Smooth muscle cell (in vitro differentiated cells): ENCODE results near the gene SETD1B. TPM values are rescaled to one million over a fixed set of nuclear protein-coding genes. Genes with fewer than 3 reads are reported as not detected.

Experiments
- DNase-seq: peaks from one replicate; lab custom pipeline; 2025; ENCODE audit not compliant: unreplicated experiment; lab: John Stamatoyannopoulos, UW
- H2AFZ ChIP-seq: fragments of 200-600 bp; sonication (generic); 2 replicates; pipeline ENCODE4 v1.6.0; 2016; ENCODE audit warnings: antibody characterized with exemption, low read depth, mild to moderate bottlenecking
- H3F3A ChIP-seq: fragments of 200-600 bp; sonication (generic); 2 replicates; pipeline ENCODE4 v1.6.0; 2017; ENCODE audit warnings: antibody characterized with exemption, low read depth
- H3K27ac ChIP-seq: fragments of 200-600 bp; sonication (generic); 2 replicates; pipeline ENCODE4 v1.5.1; 2016; ENCODE audit warnings: low read depth, mild to moderate bottlenecking
- H3K27me3 ChIP-seq: fragments of 200-600 bp; sonication (generic); 2 replicates; pipeline ENCODE4 v1.6.1; 2016; ENCODE audit warnings: low read depth, mild to moderate bottlenecking
- H3K36me3 ChIP-seq: fragments of 200-600 bp; sonication (generic); 2 replicates; pipeline ENCODE4 v1.5.1; 2016; ENCODE audit warnings: low read depth
- H3K4me1 ChIP-seq: fragments of 200-600 bp; sonication (generic); 2 replicates; pipeline ENCODE4 v1.5.1; 2016; ENCODE audit warnings: low read depth
- H3K4me2 ChIP-seq: fragments of 200-600 bp; sonication (generic); 2 replicates; pipeline ENCODE4 v1.6.0; 2016; ENCODE audit warnings: mild to moderate bottlenecking
- H3K4me3 ChIP-seq: fragments of 200-600 bp; sonication (generic); 2 replicates; pipeline ENCODE4 v1.5.1; 2016; ENCODE audit warnings: mild to moderate bottlenecking
- H3K79me2 ChIP-seq: fragments of 200-600 bp; sonication (generic); 2 replicates; pipeline ENCODE4 v1.6.0; 2016; ENCODE audit warnings: low read depth, mild to moderate bottlenecking
- H3K9ac ChIP-seq: fragments of 200-600 bp; sonication (generic); 2 replicates; pipeline ENCODE4 v1.6.0; 2016; ENCODE audit warnings: low read depth
- H3K9me3 ChIP-seq: fragments of 200-600 bp; sonication (generic); replicated peaks from 2 replicates; pipeline ENCODE4 v1.5.1; 2016; ENCODE audit warnings: low read depth
- H4K20me1 ChIP-seq: fragments of 200-600 bp; sonication (generic); 2 replicates; pipeline ENCODE4 v1.6.0; 2016; ENCODE audit warnings: low read depth
- WGBS: methylation state at CpG from one replicate; pipeline ENCODE4 v1.1.7; 2016; ENCODE audit warnings: low lambda C conversion rate; 5-methylcytosine and 5-hydroxymethylcytosine counted together
- polyA plus RNA-seq: library from polyadenylated mRNA; unstranded; fragments of >200 nt; fragmentation: Nextera tagmentation; extraction: Ambion mirVana; gene quantifications from 2 replicates; pipeline ENCODE4 v1.2.1, GENCODE V29; 2016
- total RNA-seq: library from RNA; depleted of rRNA; stranded (reverse); fragments of >200 nt; gene quantifications from 2 replicates; pipeline ENCODE4 v1.2.3, GENCODE V29; 2014
- TF ChIP-seq, protein P1 (sequence below): fragments of 200-600 bp; sonication (generic); IDR thresholded peaks from 2 replicates; pipeline ENCODE4 v1.5.1; 2017; ENCODE audit warnings: borderline replicate concordance, mild to moderate bottlenecking, antibody characterized with exemption; ENCODE audit not compliant: insufficient read depth, poor library complexity, severe bottlenecking

Gene SETD1B
- total and polyA plus RNA-seq, 2 experiments from 2014 or later: 1.9 to 4.2 TPM

DNA sequence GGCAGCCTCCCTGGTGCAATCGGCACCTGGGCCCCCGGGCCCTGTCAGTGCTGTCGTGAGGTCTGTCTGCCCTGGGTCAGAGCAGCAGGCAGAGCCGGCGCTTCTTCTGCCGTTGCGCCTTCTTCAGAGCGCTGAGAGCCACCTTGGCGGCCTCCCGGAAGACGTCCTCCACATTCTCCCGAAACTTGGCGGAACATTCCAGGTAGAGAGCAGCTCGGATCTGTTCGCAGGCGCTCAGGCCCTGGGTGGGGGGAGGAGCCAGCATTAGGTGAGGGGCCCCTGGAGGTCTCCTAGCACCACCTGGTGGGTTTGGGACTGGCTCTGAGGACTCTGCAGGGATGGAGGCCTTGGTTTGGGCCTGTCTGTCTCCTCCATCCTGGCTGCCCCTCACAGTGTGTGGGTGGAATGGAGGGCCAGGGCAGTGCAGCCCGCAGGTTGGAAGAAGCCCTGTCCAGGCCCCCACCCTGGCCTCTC lies 24.4 kb upstream of the SETD1B start:
- Histone ChIP-seq H3K9ac (no peak overlapping the region), H3K9me3 (no peaks in the 10 kb centered on the region), H3K4me1 (peaks cover 7% of the 10 kb centered on the region), H3F3A (peaks cover 5% of the 10 kb centered on the region), H3K27me3 (no peaks in the 10 kb centered on the region), H3K36me3 (no peaks in the 10 kb centered on the region), H3K79me2 (peaks cover 4% of the 10 kb centered on the region), H3K4me2 (no peak overlapping the region), H3K4me3 (no peak overlapping the region), H2AFZ (no peak overlapping the region), H3K27ac (no peak overlapping the region), H4K20me1 (peaks cover 34% of the 10 kb centered on the region)
- no peak for DNase-seq
- WGBS: 95% methylated on average over 17 of the region's 17 CpGs
- TF ChIP-seq, protein P1, sequence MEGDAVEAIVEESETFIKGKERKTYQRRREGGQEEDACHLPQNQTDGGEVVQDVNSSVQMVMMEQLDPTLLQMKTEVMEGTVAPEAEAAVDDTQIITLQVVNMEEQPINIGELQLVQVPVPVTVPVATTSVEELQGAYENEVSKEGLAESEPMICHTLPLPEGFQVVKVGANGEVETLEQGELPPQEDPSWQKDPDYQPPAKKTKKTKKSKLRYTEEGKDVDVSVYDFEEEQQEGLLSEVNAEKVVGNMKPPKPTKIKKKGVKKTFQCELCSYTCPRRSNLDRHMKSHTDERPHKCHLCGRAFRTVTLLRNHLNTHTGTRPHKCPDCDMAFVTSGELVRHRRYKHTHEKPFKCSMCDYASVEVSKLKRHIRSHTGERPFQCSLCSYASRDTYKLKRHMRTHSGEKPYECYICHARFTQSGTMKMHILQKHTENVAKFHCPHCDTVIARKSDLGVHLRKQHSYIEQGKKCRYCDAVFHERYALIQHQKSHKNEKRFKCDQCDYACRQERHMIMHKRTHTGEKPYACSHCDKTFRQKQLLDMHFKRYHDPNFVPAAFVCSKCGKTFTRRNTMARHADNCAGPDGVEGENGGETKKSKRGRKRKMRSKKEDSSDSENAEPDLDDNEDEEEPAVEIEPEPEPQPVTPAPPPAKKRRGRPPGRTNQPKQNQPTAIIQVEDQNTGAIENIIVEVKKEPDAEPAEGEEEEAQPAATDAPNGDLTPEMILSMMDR: no peak

DNA sequence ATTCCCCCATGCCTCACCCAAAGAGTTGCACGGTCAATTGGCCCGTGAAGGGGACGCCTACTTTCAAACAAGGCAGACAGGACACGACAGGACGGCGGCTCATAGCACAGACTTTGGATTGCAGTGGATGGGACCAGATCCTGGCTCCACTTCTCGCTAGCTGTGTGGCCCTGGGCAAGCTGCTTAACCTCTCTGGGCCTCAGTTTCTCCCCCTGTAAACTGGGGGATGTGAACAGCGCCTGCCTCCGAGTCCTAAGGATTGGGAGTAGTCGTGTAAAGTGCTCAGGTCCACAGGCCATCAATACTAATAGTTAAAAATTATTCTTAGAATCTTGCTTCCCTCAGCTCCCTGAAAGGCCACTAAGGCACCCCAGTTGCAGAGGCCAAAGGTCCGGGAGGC lies 23.4 kb upstream of the SETD1B start:
- Histone ChIP-seq H3K4me1 (peaks cover 7% of the 10 kb centered on the region), H3K27ac (no peak overlapping the region), H3K9ac (no peak overlapping the region), H3K27me3 (no peaks in the 10 kb centered on the region), H3F3A (peaks cover 5% of the 10 kb centered on the region), H3K9me3 (no peaks in the 10 kb centered on the region), H4K20me1 (peaks cover 40% of the 10 kb centered on the region), H3K4me3 (no peak overlapping the region), H2AFZ (no peak overlapping the region), H3K4me2 (no peak overlapping the region), H3K79me2 (peaks cover 4% of the 10 kb centered on the region), H3K36me3 (no peaks in the 10 kb centered on the region)
- DNase-seq: no peak
- 93% methylated on average over 11 of the region's 11 CpGs for WGBS
- TF ChIP-seq, protein P1: no peak

DNA sequence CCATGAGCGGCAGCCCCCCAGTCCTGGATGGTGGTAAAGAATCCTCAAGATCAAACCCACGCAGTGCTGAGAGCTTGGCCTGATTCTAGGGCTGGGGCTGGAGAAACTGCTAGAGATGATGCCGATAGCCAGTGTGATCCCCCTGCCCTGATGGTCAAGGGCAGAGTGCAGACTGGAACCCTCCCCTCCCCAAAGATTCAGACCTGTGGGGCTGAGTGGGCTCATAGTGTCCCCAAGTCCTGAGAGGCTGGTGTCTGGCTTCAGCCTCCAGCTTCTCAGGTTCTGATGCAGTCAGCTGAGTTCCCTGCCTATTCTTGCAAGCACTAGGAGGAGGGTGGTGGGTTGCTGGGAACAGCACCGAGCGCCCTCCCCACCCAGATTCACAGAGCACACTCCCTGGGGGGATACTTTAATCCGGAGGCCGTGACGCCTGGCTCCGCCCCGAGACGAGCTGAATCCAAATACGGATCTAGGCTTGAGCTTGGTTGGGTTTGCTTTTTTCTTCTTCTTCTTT lies 22.3 kb upstream of the SETD1B start:
- 75% methylated on average over 12 of the region's 12 CpGs for WGBS
- Histone ChIP-seq H4K20me1 (peaks cover 46% of the 10 kb centered on the region), H3K27me3 (no peaks in the 10 kb centered on the region), H2AFZ (no peak overlapping the region), H3K27ac (no peak overlapping the region), H3K4me1 (peaks cover 7% of the 10 kb centered on the region), H3K9me3 (no peaks in the 10 kb centered on the region), H3K4me3 (no peak overlapping the region), H3K4me2 (no peak overlapping the region), H3K79me2 (peaks cover 4% of the 10 kb centered on the region), H3F3A (peaks cover 5% of the 10 kb centered on the region), H3K9ac (no peak overlapping the region), H3K36me3 (no peaks in the 10 kb centered on the region)
- no peak for DNase-seq
- TF ChIP-seq, protein P1: no peak
